Measurements from ENCODE around the gene CCHCR1.
"Not testable (repeated sequence)": the region's sequence is repeated elsewhere in the genome, so short reads cannot be mapped to it uniquely, and the experiment has no call there.

CCHCR1 gene

GRCh38 chr6:31190488-31190887 is 32.9 kb upstream of the CCHCR1 start:
- in situ Hi-C loops (cut with MboI; ENCODE audit: low sequenced_read_pairs, unreplicated experiment): loop anchor here (5.0 kb wide), 1 partner anchor 53 kb away; the partner anchor contains the start of gene PSORS1C2
- TF ChIP-seq CTCF (IDR thresholded peaks at IDR 0.05; ENCODE audit: borderline replicate concordance, control extremely low read depth, extremely low read depth, insufficient read depth, missing control alignments): no peak
- no peak for DNase-seq (ENCODE audit: low spot score)

- in situ Hi-C loops (cut with MboI; ENCODE audit: low sequenced_read_pairs, unreplicated experiment); DNase-seq (ENCODE audit: low spot score): not testable (repeated sequence)
Measured at GRCh38 chr6:31189223-31189622, 31.6 kb upstream of the CCHCR1 start.

- TF ChIP-seq CTCF (IDR thresholded peaks at IDR 0.05; ENCODE audit: borderline replicate concordance, control extremely low read depth, extremely low read depth, insufficient read depth, missing control alignments): no peak
- in situ Hi-C loops (cut with MboI; ENCODE audit: low sequenced_read_pairs, unreplicated experiment): no loop called here
- no peak for DNase-seq (ENCODE audit: low spot score)
Measured at GRCh38 chr6:31187780-31188194, 30.2 kb upstream of the CCHCR1 start.

- no peak for DNase-seq (ENCODE audit: low spot score)
- in situ Hi-C loops (cut with MboI; ENCODE audit: low sequenced_read_pairs, unreplicated experiment): no loop called here
- TF ChIP-seq CTCF (IDR thresholded peaks at IDR 0.05; ENCODE audit: borderline replicate concordance, control extremely low read depth, extremely low read depth, insufficient read depth, missing control alignments): no peak
Measured at GRCh38 chr6:31186052-31186734, 28.6 kb upstream of the CCHCR1 start.

- DNase-seq (ENCODE audit: low spot score); in situ Hi-C loops (cut with MboI; ENCODE audit: low sequenced_read_pairs, unreplicated experiment): not testable (repeated sequence)
Measured at GRCh38 chr6:31185695-31186051, 28.1 kb upstream of the CCHCR1 start.

- in situ Hi-C loops (cut with MboI; ENCODE audit: low sequenced_read_pairs, unreplicated experiment); DNase-seq (ENCODE audit: low spot score): not testable (repeated sequence)
Measured at GRCh38 chr6:31183859-31184258, 26.3 kb upstream of the CCHCR1 start.

GRCh38 chr6:31183287-31183686 is 25.7 kb upstream of the CCHCR1 start:
- in situ Hi-C loops (cut with MboI; ENCODE audit: low sequenced_read_pairs, unreplicated experiment); DNase-seq (ENCODE audit: low spot score): not testable (repeated sequence)

GRCh38 chr6:31180500-31180899 is 22.9 kb upstream of the CCHCR1 start:
- TF ChIP-seq CTCF (IDR thresholded peaks at IDR 0.05; ENCODE audit: borderline replicate concordance, control extremely low read depth, extremely low read depth, insufficient read depth, missing control alignments): no peak
- DNase-seq (ENCODE audit: low spot score): peak; percentile 62
- in situ Hi-C loops (cut with MboI; ENCODE audit: low sequenced_read_pairs, unreplicated experiment): no loop called here

GRCh38 chr6:31179896-31180295 is 22.3 kb upstream of the CCHCR1 start:
- no peak for TF ChIP-seq CTCF (IDR thresholded peaks at IDR 0.05; ENCODE audit: borderline replicate concordance, control extremely low read depth, extremely low read depth, insufficient read depth, missing control alignments)
- no peak for DNase-seq (ENCODE audit: low spot score)
- in situ Hi-C loops (cut with MboI; ENCODE audit: low sequenced_read_pairs, unreplicated experiment): no loop called here
